K562 (cell line): ENCODE data around the gene ANP32B. TPM values are rescaled to one million over a fixed set of nuclear protein-coding genes. Genes with fewer than 3 reads are reported as not detected.

ENCODE experiments used
- ATAC-seq: fragments of 200-7000 bp; cut with Tn5 transposase; 3 replicates; pipeline ENCODE4 v1.9.1; 2020; ENCODE audit warnings: moderate library complexity
- BruUV-seq: library from RNA; stranded (reverse); fragments of 400-500 nt; replicated peaks from 2 replicates; lab custom pipeline; 2021; lab: Mats Ljungman, UMichigan
- CTCF ChIA-PET: fragments of 300-600 bp; formaldehyde crosslinking; extraction: SDS; loops from one replicate; lab custom pipeline; 2021; ENCODE audit warnings: low intra/inter-chr PET ratio; lab: Yijun Ruan, JAX
- POLR2A ChIA-PET: fragments of 300-600, 350-650 bp; sonication (Branson Sonifier 250); formaldehyde crosslinking; extraction: SDS; loops from one replicate; lab custom pipeline; 2021; ENCODE audit warnings: antibody characterized with exemption, inconsistent platforms; lab: Yijun Ruan, JAX
- DNase-seq, 4 experiments: peaks; one replicate each; pipeline versions ENCODE4 v3.0.0 to v3.0.0-alpha.2; 2011 to 2018; ENCODE audit warnings: low spot score in 3 of 4, mixed read lengths in 3 of 4; ENCODE audit errors: extremely low read depth in 1 of 4
- FAIRE-seq: peaks from 2 replicates; lab custom pipeline; 2011; peaks lifted over from hg19 to GRCh38; lab: Jason Lieb, UNC
- H2AFZ ChIP-seq: 2 replicates; pipeline ENCODE4 v1.6.0; 2011; ENCODE audit warnings: low read depth, low read length, control low read depth, inconsistent platforms
- H3K27ac ChIP-seq: fragments of 200-600 bp; 3 replicates; pipeline ENCODE4 v1.8.0; 2011; ENCODE audit warnings: low read depth, mild to moderate bottlenecking, control low read depth, inconsistent platforms, low read length, moderate library complexity, mixed read lengths; ENCODE audit errors: extremely low read depth
- H3K27me3 ChIP-seq, 2 experiments: fragments of 300-600 bp in 1 of 2; 2 replicates in 1 of 2; 3 replicates in 1 of 2; pipeline versions ENCODE4 v1.6.0 to v1.8.0; 2011; ENCODE audit warnings: inconsistent platforms in 2 of 2, low read length in 2 of 2, mild to moderate bottlenecking in 1 of 2, mixed read lengths in 1 of 2, moderate library complexity in 1 of 2; ENCODE audit not compliant: control insufficient read depth in 2 of 2, insufficient read depth in 2 of 2
- H3K36me3 ChIP-seq: fragments of 300-600 bp; 3 replicates; pipeline ENCODE4 v1.8.0; 2011; ENCODE audit warnings: mild to moderate bottlenecking, low read length, inconsistent platforms; ENCODE audit not compliant: control insufficient read depth, insufficient read depth
- H3K4me1 ChIP-seq, 2 experiments: fragments of 200-600 bp in 1 of 2; replicated peaks in 1 of 2; 2 replicates in 1 of 2; 3 replicates in 1 of 2; pipeline versions ENCODE4 v1.5.1 to v1.8.0; 2011; ENCODE audit warnings: inconsistent platforms in 2 of 2, low read length in 2 of 2, mild to moderate bottlenecking in 1 of 2, mixed read lengths in 1 of 2, moderate library complexity in 1 of 2; ENCODE audit not compliant: control insufficient read depth in 2 of 2, insufficient read depth in 2 of 2
- H3K4me2 ChIP-seq: 2 replicates; pipeline ENCODE4 v1.6.1; 2011; ENCODE audit warnings: low read length, control low read depth, inconsistent platforms, mixed read lengths; ENCODE audit not compliant: insufficient read depth
- H3K4me3 ChIP-seq: fragments of 200-600 bp; sonication (generic), shearing (Covaris generic); 2 replicates; pipeline ENCODE4 v1.5.1; 2016; ENCODE audit warnings: control low read depth, inconsistent platforms
- H3K79me2 ChIP-seq: fragments of 200-600 bp; 3 replicates; pipeline ENCODE4 v1.8.0; 2011; ENCODE audit warnings: low read length, inconsistent platforms; ENCODE audit not compliant: control insufficient read depth, insufficient read depth
- H3K9ac ChIP-seq, 2 experiments: 2 replicates each; pipeline versions ENCODE4 v1.6.0 to v1.6.1; 2011; ENCODE audit warnings: low read depth in 2 of 2, low read length in 2 of 2, control low read depth in 1 of 2, inconsistent platforms in 1 of 2, mild to moderate bottlenecking in 1 of 2, mixed read lengths in 1 of 2; ENCODE audit not compliant: insufficient read depth in 1 of 2
- H3K9me1 ChIP-seq: one replicate; pipeline ENCODE4 v1.6.0; 2011; ENCODE audit warnings: inconsistent platforms, mild to moderate bottlenecking, low read length, moderate library complexity; ENCODE audit not compliant: control insufficient read depth, insufficient read depth
- H3K9me3 ChIP-seq: replicated peaks from 2 replicates; pipeline ENCODE4 v1.5.1; 2011; ENCODE audit warnings: low read depth, low read length, inconsistent platforms; ENCODE audit not compliant: control insufficient read depth, insufficient read depth
- H4K20me1 ChIP-seq: replicated peaks from 2 replicates; pipeline ENCODE4 v1.6.1; 2011; ENCODE audit warnings: low read length, inconsistent platforms, mixed read lengths; ENCODE audit not compliant: control insufficient read depth, insufficient read depth
- CBFA2T2 ChIP-seq: fragments of 450-650 bp; conservative IDR thresholded peaks from 2 replicates; pipeline ENCODE4 v1.6.1; 2017; ENCODE audit warnings: mild to moderate bottlenecking
- EP400 ChIP-seq: fragments of 450-650 bp; IDR thresholded peaks from 2 replicates; pipeline ENCODE4 v1.6.1; 2017; ENCODE audit warnings: antibody characterized with exemption, mild to moderate bottlenecking, moderate library complexity
- HMGN3 ChIP-seq: IDR thresholded peaks from 2 replicates; pipeline ENCODE4 v1.6.1; 2011; ENCODE audit warnings: borderline replicate concordance, low read depth, mild to moderate bottlenecking, mixed read lengths, low read length; ENCODE audit not compliant: insufficient read length; ENCODE audit errors: extremely low read depth
- NR0B1 ChIP-seq: fragments of 450-650 bp; IDR thresholded peaks from one replicate; pipeline ENCODE4 v1.6.1; 2018; ENCODE audit warnings: mild to moderate bottlenecking, moderate library complexity; ENCODE audit not compliant: partially characterized antibody
- TEAD2 ChIP-seq: fragments of 450-650 bp; IDR thresholded peaks from 2 replicates; pipeline ENCODE4 v1.6.1; 2016; ENCODE audit warnings: missing genetic modification characterization, control low read depth, missing compliant biosample characterization
- ZKSCAN1 ChIP-seq: fragments of 150-350 bp; IDR thresholded peaks from 2 replicates; pipeline ENCODE4 v1.6.1; 2016; ENCODE audit warnings: low read depth, low read length
- ZNF263 ChIP-seq: sonication (generic); formaldehyde crosslinking; IDR thresholded peaks from 2 replicates; pipeline ENCODE4 v1.8.0; 2022; ENCODE audit warnings: mild to moderate bottlenecking, missing genetic modification reagents, borderline replicate concordance
- ZNF384 ChIP-seq: IDR thresholded peaks from 2 replicates; pipeline ENCODE4 v1.6.1; 2012; ENCODE audit warnings: low read depth, low read length, improper control_type of control experiment
- ZNF717 ChIP-seq: fragments of 250-450 bp; sonication (Bioruptor Pico); IDR thresholded peaks from 2 replicates; pipeline ENCODE4 v1.5.0; 2021
- WGBS: fragments of 100-300 bp; shearing (Covaris generic); methylation state at CpG from one replicate; pipeline ENCODE4 v1.1.6; 2016; ENCODE audit warnings: low coverage, mixed read lengths; ENCODE audit not compliant: insufficient coverage; ENCODE audit errors: missing lambda C conversion rate; 5-methylcytosine and 5-hydroxymethylcytosine counted together
- in situ Hi-C: fragments of 300-500 bp; cut with MboI; formaldehyde crosslinking; loops from 4 replicates; pipeline ENCODE4 v1.15.0; 2018; ENCODE audit warnings: inconsistent platforms, mixed read lengths
- intact Hi-C: fragments of 100-400 bp; cut with micrococcal nuclease; formaldehyde crosslinking; loops from 2 replicates; pipeline ENCODE4 v1.14.2; 2022
- polyA plus RNA-seq, 8 experiments: library from polyadenylated mRNA; depleted of rRNA in 4 of 8; stranded (reverse) in 5 of 8; unstranded in 3 of 8; fragments of >200 nt; fragmentation: Nextera tagmentation in 2 of 8; fragmentation: Illumina TruSeq in 1 of 8; extraction: Ambion mirVana in 2 of 8; extraction: Trizol in 1 of 8; gene quantifications; 2 replicates each; pipeline versions ENCODE4 v1.2.1 to v1.2.3, GENCODE V29; 2011 to 2014; ENCODE audit warnings: inconsistent platforms in 1 of 8, missing spikeins in 1 of 8
- total RNA-seq, 7 experiments: library from RNA; depleted of rRNA in 6 of 7; stranded (reverse); fragments of >200 nt in 6 of 7; fragmentation: Illumina TruSeq in 2 of 7; extraction: Trizol in 2 of 7; gene quantifications; 2 replicates each; pipeline versions ENCODE4 v1.2.1 to v1.2.3, GENCODE V29; 2011 to 2021; ENCODE audit warnings: low replicate concordance in 1 of 7
- TF ChIP-seq, protein P1 (sequence below): fragments of 250-450 bp; sonication (Bioruptor Pico); IDR thresholded peaks from 2 replicates; pipeline ENCODE4 v1.5.0; 2021
- TF ChIP-seq, protein P2 (sequence below): sonication (generic); formaldehyde crosslinking; IDR thresholded peaks from 2 replicates; pipeline ENCODE4 v1.8.0; 2022; ENCODE audit warnings: missing genetic modification reagents, mild to moderate bottlenecking, borderline replicate concordance
- TF ChIP-seq, protein P3 (sequence below), 2 experiments: fragments of 450-650 bp; IDR thresholded peaks; 2 replicates each; pipeline ENCODE4 v1.6.1; 2018; ENCODE audit warnings: mild to moderate bottlenecking in 2 of 2, low read depth in 1 of 2; ENCODE audit not compliant: partially characterized antibody in 2 of 2

ANP32B gene
- total and polyA plus RNA-seq, 9 of the 15 experiments (the other 6 are each of a cell fraction or from before 2014, with no cell fraction given) = 68.9 to 815 (median 141) TPM

DNA sequence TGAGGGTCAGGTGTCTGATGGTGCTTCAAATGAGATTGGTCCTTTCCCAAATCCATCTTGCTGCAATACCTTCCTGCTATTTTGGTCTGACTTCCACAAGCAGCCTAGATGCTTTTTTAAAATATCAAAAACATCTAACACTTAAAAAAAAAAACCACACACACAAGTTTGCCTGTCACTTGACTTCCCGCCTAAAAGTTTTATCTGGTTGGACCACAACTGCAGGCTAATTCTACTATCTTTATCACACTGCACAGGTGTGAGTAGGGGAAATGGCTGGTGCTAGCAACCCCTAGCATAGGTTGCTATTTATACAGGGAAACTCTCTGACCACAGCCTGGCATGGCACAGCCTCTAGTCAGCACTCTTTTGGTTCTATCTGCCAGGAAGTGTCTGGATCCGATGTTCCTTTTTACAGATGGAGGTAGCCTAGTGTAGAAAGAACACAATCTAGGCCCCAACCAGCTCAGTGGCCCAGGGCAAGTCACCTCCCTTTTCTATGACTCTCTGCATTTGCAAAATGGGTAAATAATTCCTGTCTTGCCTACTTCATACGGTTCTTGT, 45.0 kb upstream of the ANP32B start, which contains the start of gene HEMGN:
Gene HEMGN (minus strand): TSS at position 92 of the 564 bp plus-strand sequence. CDS start 36 bp downstream, at position 56.
- Histone ChIP-seq H3K9me1 (no peaks in the 10 kb centered on the region), H4K20me1 (no peaks in the 10 kb centered on the region), H3K4me3 (peak within 1 kb of the TSS; percentile 43), H3K9me3 (no peaks in the 10 kb centered on the region), H3K36me3 (peaks cover 33% of the 10 kb centered on the region), H3K9ac (peak within 1 kb of the TSS in 1 of 2 experiments; percentile 84; a peak in 2 of 4 replicates), H2AFZ (peak within 1 kb of the TSS; percentile 53), H3K27ac (peak within 1 kb of the TSS; percentile 79), H3K4me2 (peak within 1 kb of the TSS; percentile 95), H3K4me1 (peaks cover 28 to 59% of the 10 kb centered on the region in 2 experiments; a peak in 4 of 5 replicates), H3K27me3 (no peaks in the 10 kb centered on the region), H3K79me2 (peaks cover 91% of the 10 kb centered on the region)
- POLR2A ChIA-PET = interaction anchor here (1.0 to 1.4 kb wide), 5 partner anchors 12 to 107 kb away, joined by 3 to 5 read pairs (median 3); partner anchors contain the start of gene ANP32B
- WGBS = 0% methylated on average over 3 of the region's 3 CpGs
- in situ Hi-C loops (no loop called here), intact Hi-C loops (no loop called here)
- ATAC-seq = peak; percentile 66
- CTCF ChIA-PET = interaction anchor here (0.5 kb wide), 1 partner anchor 188 kb away, joined by 3 read pairs; no protein-coding TSS in a partner anchor
- peak; percentile 89 for FAIRE-seq
- peak in 3 of 4 experiments; percentile 24 to 95 (median 77) for DNase-seq
- BruUV-seq = no TSS peak
- TF ChIP-seq ZNF384 (peak; percentile 95), EP400 (peak; percentile 64), CBFA2T2 (no peak), ZNF717 (CRISPR knock-in tag) (no peak), HMGN3 (no peak), ZNF263 (CRISPR knock-in tag) (no peak), NR0B1 (no peak), ZKSCAN1 (peak; percentile 47; the same call in 1 of the 2 replicates), TEAD2 (no peak)
- TF ChIP-seq, protein P1, sequence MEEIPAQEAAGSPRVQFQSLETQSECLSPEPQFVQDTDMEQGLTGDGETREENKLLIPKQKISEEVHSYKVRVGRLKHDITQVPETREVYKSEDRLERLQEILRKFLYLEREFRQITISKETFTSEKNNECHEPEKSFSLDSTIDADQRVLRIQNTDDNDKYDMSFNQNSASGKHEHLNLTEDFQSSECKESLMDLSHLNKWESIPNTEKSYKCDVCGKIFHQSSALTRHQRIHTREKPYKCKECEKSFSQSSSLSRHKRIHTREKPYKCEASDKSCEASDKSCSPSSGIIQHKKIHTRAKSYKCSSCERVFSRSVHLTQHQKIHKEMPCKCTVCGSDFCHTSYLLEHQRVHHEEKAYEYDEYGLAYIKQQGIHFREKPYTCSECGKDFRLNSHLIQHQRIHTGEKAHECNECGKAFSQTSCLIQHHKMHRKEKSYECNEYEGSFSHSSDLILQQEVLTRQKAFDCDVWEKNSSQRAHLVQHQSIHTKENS (CRISPR knock-in tag) = no peak
- TF ChIP-seq, protein P2, sequence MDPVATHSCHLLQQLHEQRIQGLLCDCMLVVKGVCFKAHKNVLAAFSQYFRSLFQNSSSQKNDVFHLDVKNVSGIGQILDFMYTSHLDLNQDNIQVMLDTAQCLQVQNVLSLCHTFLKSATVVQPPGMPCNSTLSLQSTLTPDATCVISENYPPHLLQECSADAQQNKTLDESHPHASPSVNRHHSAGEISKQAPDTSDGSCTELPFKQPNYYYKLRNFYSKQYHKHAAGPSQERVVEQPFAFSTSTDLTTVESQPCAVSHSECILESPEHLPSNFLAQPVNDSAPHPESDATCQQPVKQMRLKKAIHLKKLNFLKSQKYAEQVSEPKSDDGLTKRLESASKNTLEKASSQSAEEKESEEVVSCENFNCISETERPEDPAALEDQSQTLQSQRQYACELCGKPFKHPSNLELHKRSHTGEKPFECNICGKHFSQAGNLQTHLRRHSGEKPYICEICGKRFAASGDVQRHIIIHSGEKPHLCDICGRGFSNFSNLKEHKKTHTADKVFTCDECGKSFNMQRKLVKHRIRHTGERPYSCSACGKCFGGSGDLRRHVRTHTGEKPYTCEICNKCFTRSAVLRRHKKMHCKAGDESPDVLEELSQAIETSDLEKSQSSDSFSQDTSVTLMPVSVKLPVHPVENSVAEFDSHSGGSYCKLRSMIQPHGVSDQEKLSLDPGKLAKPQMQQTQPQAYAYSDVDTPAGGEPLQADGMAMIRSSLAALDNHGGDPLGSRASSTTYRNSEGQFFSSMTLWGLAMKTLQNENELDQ (CRISPR knock-in tag) = no peak
- TF ChIP-seq, protein P3, sequence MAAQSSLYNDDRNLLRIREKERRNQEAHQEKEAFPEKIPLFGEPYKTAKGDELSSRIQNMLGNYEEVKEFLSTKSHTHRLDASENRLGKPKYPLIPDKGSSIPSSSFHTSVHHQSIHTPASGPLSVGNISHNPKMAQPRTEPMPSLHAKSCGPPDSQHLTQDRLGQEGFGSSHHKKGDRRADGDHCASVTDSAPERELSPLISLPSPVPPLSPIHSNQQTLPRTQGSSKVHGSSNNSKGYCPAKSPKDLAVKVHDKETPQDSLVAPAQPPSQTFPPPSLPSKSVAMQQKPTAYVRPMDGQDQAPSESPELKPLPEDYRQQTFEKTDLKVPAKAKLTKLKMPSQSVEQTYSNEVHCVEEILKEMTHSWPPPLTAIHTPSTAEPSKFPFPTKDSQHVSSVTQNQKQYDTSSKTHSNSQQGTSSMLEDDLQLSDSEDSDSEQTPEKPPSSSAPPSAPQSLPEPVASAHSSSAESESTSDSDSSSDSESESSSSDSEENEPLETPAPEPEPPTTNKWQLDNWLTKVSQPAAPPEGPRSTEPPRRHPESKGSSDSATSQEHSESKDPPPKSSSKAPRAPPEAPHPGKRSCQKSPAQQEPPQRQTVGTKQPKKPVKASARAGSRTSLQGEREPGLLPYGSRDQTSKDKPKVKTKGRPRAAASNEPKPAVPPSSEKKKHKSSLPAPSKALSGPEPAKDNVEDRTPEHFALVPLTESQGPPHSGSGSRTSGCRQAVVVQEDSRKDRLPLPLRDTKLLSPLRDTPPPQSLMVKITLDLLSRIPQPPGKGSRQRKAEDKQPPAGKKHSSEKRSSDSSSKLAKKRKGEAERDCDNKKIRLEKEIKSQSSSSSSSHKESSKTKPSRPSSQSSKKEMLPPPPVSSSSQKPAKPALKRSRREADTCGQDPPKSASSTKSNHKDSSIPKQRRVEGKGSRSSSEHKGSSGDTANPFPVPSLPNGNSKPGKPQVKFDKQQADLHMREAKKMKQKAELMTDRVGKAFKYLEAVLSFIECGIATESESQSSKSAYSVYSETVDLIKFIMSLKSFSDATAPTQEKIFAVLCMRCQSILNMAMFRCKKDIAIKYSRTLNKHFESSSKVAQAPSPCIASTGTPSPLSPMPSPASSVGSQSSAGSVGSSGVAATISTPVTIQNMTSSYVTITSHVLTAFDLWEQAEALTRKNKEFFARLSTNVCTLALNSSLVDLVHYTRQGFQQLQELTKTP (IDR thresholded peaks at IDR 0.05; ENCODE audit: low read depth in 1 of 2, partially characterized antibody in 2 of 2) = peak; percentile 77 to 90
